Measurements from ENCODE around the gene LONP1.
"Not testable (repeated sequence)": the region's sequence is repeated elsewhere in the genome, so short reads cannot be mapped to it uniquely, and the experiment has no call there.

Gene LONP1, protein sequence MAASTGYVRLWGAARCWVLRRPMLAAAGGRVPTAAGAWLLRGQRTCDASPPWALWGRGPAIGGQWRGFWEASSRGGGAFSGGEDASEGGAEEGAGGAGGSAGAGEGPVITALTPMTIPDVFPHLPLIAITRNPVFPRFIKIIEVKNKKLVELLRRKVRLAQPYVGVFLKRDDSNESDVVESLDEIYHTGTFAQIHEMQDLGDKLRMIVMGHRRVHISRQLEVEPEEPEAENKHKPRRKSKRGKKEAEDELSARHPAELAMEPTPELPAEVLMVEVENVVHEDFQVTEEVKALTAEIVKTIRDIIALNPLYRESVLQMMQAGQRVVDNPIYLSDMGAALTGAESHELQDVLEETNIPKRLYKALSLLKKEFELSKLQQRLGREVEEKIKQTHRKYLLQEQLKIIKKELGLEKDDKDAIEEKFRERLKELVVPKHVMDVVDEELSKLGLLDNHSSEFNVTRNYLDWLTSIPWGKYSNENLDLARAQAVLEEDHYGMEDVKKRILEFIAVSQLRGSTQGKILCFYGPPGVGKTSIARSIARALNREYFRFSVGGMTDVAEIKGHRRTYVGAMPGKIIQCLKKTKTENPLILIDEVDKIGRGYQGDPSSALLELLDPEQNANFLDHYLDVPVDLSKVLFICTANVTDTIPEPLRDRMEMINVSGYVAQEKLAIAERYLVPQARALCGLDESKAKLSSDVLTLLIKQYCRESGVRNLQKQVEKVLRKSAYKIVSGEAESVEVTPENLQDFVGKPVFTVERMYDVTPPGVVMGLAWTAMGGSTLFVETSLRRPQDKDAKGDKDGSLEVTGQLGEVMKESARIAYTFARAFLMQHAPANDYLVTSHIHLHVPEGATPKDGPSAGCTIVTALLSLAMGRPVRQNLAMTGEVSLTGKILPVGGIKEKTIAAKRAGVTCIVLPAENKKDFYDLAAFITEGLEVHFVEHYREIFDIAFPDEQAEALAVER

DNA sequence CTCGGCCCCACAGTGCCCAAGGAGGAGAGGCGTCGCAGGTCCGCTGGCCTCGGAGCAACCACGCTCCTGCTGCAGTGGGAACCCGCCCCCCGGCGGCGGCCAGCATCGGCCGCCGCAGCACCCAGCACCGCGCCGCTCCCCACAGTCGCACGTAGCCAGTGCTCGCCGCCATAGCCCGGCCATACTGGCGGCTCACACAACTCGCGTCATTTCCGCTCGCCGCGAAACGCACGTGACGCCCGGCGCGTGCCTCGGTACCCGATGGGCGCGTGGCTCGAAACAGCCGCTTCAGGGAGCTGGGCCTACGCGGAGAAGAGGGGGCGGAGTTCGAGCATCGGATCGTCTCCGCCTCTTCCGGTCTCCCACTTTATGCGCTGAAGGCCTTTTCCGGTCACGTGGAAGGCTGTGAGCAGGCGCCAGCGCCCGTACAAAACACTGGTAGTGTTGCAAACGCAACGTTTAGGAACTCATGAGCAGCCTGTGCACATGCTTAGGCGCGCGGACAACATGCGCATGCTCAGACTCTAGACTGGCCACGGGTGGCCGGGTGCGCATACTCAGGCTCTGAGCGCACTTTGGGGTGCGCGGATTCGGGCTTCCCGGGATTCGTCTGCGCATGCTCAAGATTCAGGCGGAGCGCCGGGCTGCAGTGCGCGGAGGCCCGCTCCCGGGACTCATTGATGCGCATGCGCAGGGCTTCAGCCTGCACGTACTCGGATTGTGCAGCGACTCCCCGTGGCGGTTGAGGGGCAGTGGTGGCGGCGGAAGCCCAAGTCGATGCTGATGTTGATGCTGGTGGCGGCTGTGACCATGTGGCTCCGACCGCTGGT is at the start of gene LONP1, which contains the start of gene CATSPERD:
LONP1 (minus strand) TSS at position 186 of the 830 bp plus-strand sequence; CDS start at position 172, 14 bp downstream.
CATSPERD (plus strand) TSS at position 677 of the 830 bp plus-strand sequence; CDS start at position 778, 101 bp downstream.
- peak; percentile 82 to 85 for ATAC-seq

GRCh38 chr19:5767949-5768348 is 48.0 kb upstream of the LONP1 start:
- ATAC-seq = no peak

DNA sequence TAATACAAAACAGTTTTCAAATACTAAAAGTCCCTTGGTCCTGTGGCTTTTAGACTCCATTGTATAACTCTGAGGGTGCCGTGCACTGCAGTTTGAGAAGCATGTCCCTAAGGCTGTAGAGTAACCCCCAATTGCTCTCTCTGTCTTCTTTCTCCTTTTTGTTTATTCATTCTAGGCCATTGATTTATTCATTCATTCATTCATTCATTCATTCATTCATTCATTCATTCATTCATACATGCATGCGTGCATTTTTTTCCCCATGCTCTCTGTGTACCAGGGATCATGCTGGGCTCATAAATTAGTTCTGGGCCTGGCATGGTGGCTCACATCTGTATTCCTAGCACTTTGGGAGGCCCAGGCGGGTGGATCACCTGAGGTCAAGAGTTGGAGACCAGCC is 45.3 kb upstream of the LONP1 start:
- ATAC-seq = no peak

DNA sequence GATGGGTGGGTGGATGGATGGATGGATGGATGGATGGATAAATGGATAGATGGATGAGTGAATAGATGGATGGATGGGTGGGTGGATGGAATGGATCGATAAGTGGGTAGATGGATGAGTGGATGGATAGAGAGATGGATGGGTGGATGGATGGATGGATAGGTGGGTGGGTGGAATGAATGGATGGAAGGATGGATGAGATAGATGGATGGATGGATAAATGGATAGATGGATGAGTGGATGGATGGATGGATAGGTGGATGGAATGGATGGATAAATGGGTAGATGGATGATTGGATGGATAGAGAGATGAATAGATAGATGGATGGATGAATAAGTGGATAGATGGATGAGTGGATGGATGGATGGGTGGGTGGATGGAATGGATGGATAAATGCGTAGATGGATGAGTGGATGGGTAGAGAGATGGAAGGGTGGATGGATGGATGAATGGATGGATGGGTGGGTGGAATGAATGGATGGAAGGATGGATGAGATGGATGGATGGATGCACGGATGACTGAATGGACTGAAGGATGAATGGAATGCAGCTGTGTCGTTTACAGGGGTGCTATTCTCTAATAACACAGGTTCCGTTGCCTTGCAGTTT is 42.8 kb upstream of the LONP1 start:
- ATAC-seq = no peak

GRCh38 chr19:5753743-5754142 is 33.8 kb upstream of the LONP1 start:
- ATAC-seq = no peak

- no peak for ATAC-seq
Measured at GRCh38 chr19:5751709-5752108, 31.8 kb upstream of the LONP1 start.

DNA sequence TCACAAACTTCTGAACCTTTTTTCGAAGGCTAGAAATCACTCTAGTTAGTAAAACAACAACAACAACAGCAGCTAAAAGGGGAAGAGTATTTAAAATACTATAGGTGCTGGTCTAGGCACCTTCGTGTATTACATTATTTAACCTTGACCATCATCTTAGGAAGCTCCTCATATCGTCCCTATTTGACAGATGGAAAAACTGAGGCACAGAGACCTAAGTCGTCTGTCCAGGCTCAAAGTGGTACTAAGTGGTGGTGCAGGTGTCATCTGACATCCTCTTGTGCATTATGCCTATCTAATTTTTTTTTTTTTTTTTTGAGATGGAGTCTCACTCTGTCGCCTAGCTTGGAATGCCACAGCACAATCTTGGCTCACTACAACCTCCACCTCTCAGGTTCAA is 29.6 kb upstream of the LONP1 start:
- no peak for ATAC-seq

DNA sequence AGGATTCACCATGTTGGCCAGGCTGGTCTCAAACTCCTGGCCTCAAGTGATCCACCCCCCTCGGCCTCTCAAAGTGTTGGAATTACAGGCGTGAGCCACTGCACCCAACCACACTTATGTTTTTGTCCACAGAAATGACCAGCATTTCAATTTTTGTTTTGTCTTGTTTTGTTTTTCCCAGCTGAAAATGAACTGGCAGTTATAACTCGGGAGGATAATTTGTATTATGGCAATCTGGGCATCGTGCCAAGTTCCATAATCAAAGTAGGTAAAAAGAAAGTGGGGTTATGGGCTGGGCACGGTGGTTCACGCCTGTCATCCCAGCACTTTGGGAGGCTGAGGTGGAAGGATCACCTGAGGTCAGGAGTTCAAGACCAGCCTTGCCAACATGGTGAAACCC is 29.0 kb upstream of the LONP1 start:
- ATAC-seq = not testable (repeated sequence)

- ATAC-seq = not testable (repeated sequence)
Measured at GRCh38 chr19:5744999-5745398, 25.1 kb upstream of the LONP1 start.

DNA sequence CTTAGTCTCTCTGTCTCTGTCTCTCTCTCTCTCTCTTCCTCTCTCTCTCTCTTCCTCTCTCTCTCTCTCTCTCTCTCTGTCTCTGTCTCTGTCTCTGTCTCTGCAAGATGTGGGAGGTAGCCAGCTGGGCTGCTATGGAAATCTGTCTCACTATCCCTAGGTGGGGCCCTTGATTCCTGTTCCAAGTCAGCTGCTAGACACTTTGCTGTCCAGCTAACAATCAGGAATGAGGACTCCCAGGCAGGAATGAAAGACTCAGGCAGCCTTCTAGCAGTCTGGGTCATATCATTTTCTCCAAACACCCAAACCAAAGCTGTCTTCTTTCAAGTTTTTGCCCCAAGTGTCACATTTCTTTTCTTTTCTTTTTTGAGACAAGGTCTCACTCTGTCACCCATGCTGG is 23.7 kb upstream of the LONP1 start:
- no peak for ATAC-seq

GRCh38 chr19:5742051-5742450 is 22.1 kb upstream of the LONP1 start:
- ATAC-seq = no peak

- no peak for ATAC-seq
Measured at GRCh38 chr19:5738423-5738822, 18.5 kb upstream of the LONP1 start.

DNA sequence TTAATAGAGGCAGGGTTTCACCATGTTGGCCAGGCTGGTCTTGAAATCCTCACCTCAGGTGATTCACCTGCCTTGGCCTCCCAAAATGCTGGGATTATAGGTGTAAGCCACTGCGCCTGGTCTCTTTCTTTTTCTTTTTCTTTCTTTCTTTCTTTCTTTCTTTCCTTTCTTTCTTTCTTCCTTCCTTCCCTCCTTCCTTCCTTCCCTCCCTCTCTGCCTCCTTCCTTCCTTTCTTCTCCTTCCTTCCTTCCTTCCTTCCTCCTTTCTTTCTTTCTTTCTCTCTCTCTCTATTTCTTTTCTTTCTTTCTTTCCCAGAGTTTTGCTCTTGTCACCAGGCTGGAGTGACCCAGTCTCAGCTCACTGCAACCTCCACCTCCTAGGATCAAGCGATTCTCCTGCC is 13.2 kb upstream of the LONP1 start:
- ATAC-seq = not testable (repeated sequence)

GRCh38 chr19:5727453-5728050 is 7.6 kb upstream of the LONP1 start:
- ATAC-seq = no peak

GRCh38 chr19:5719274-5719960 is 529 bp downstream of the LONP1 start:
- no peak for ATAC-seq

- ATAC-seq = peak; percentile 51 to 55
Measured at GRCh38 chr19:5718579-5719273, 1.2 kb downstream of the LONP1 start.

- peak; percentile 8 to 9 for ATAC-seq
Measured at GRCh38 chr19:5718037-5718578, 1.8 kb downstream of the LONP1 start.

GRCh38 chr19:5717215-5717935 is 2.6 kb downstream of the LONP1 start:
- no peak for ATAC-seq

DNA sequence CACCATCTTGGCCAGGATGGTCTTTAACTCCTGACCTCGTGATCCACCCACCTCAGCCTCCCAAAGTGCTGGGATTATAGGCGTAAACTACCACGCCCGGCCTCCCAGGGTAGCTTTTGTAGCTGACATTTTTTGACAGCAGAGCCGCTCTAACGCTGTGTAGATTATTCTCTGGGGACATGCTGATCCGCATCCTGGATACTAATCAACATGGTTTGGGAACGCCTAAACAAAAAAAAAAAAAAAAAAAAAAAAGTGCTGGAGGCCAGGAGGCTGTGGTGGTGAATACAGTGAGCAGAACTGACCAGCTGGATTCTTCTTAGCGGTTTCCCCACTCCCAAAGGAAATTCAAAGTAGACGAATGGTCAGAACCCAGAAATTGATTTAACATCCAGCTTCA is 5.1 kb downstream of the LONP1 start:
- no peak for ATAC-seq

All from activated CD4-positive, CD25-positive, alpha-beta regulatory T cell treated with anti-CD3 and anti-CD28 coated beads, Interleukin-2, amount 50 U/mL, for 24 hours (primary cell).